Mesendoderm (in vitro differentiated cells): ENCODE measurements around the gene CPSF7.

Experiments used
- DNase-seq: peaks from one replicate; pipeline ENCODE4 v3.0.0; 2013
- H2AK5ac ChIP-seq: 2 replicates; pipeline ENCODE4 v1.6.1; 2013; ENCODE audit warnings: low read length, inconsistent platforms
- H2BK120ac ChIP-seq: 2 replicates; pipeline ENCODE4 v1.6.1; 2013; ENCODE audit warnings: low read depth, mild to moderate bottlenecking, low read length, moderate library complexity, mixed read lengths
- H2BK15ac ChIP-seq: replicated peaks from 2 replicates; pipeline ENCODE4 v1.6.1; 2013; ENCODE audit warnings: low read depth, mild to moderate bottlenecking, moderate library complexity
- H2BK5ac ChIP-seq: 2 replicates; pipeline ENCODE4 v1.6.1; 2013; ENCODE audit warnings: low read length, inconsistent platforms
- H3K18ac ChIP-seq: 2 replicates; pipeline ENCODE4 v1.6.1; 2013; ENCODE audit warnings: mild to moderate bottlenecking, low read length, mixed read lengths
- H3K23ac ChIP-seq: one replicate; pipeline ENCODE4 v1.6.1; 2013; ENCODE audit warnings: low read length
- H3K27ac ChIP-seq: 2 replicates; pipeline ENCODE4 v1.5.1; 2013; ENCODE audit warnings: low read depth, mild to moderate bottlenecking, inconsistent platforms, low read length, moderate library complexity
- H3K27me3 ChIP-seq: 2 replicates; pipeline ENCODE4 v1.6.1; 2013; ENCODE audit warnings: low read length, control low read depth, mild to moderate bottlenecking, inconsistent platforms; ENCODE audit not compliant: insufficient read depth, poor library complexity
- H3K36me3 ChIP-seq: 2 replicates; pipeline ENCODE4 v1.6.1; 2013; ENCODE audit warnings: low read length, inconsistent platforms; ENCODE audit not compliant: control insufficient read depth, insufficient read depth
- H3K4ac ChIP-seq: one replicate; pipeline ENCODE4 v1.6.1; 2013; ENCODE audit warnings: low read depth, mild to moderate bottlenecking, low read length, moderate library complexity
- H3K4me1 ChIP-seq: 2 replicates; pipeline ENCODE4 v1.6.1; 2013; ENCODE audit warnings: low read depth, low read length, inconsistent platforms; ENCODE audit not compliant: control insufficient read depth
- H3K4me2 ChIP-seq: 2 replicates; pipeline ENCODE4 v1.6.1; 2013; ENCODE audit warnings: low read length
- H3K4me3 ChIP-seq: 2 replicates; pipeline ENCODE4 v1.5.1; 2013; ENCODE audit warnings: mild to moderate bottlenecking, low read length
- H3K56ac ChIP-seq: one replicate; pipeline ENCODE4 v1.6.1; 2013; ENCODE audit warnings: low read length
- H3K79me1 ChIP-seq: 2 replicates; pipeline ENCODE4 v1.6.1; 2013; ENCODE audit warnings: low read length, inconsistent platforms
- H3K79me2 ChIP-seq: 2 replicates; pipeline ENCODE4 v1.6.1; 2013; ENCODE audit warnings: mild to moderate bottlenecking, low read length; ENCODE audit not compliant: control insufficient read depth, insufficient read depth
- H3K9ac ChIP-seq: 2 replicates; pipeline ENCODE4 v1.6.1; 2013; ENCODE audit warnings: low read length, inconsistent platforms
- H4K5ac ChIP-seq: one replicate; pipeline ENCODE4 v1.6.1; 2013; ENCODE audit warnings: low read length
- H4K8ac ChIP-seq: one replicate; pipeline ENCODE4 v1.6.1; 2013; ENCODE audit warnings: low read depth, mild to moderate bottlenecking, control low read depth, low read length, moderate library complexity
- WGBS: extraction: QIAGEN DNeasy Blood & Tissue Kit; methylation state at CpG from one replicate; pipeline ENCODE4 v1.1.7; 2013; ENCODE audit warnings: low lambda C conversion rate, missing lambda C conversion rate; ENCODE audit not compliant: insufficient coverage; ENCODE audit errors: extremely low coverage; 5-methylcytosine and 5-hydroxymethylcytosine counted together

Gene CPSF7

DNA sequence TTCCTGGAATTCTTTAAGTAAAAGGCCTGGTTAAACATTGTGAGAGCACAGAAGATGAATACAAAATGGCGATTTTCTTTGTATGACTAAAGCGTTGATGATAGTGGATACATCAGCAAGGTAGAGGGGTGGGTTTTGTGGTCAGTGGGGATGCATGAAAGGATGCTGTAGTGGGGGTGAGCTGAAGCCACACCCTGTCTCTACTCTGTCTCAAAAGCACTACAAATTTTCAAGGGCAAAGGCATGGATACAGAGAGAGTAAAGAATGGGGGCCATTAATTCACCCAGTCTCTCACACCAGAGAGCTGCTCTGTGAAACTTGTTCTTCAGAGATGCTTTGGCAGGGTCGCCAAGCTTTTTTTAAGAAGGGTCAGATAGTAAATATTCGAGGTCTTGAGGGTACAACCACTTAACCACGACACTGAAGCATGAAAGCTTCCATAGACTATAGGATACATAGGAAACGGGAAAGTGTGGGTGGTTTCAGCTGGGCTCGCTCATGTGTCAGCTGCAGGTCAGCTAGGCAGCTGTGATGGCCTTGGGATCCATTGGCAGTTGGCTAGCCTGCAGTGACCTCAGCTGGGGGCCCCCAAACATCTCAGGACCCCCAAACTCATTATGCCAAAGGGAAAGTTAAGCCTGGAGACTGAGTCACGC lies 59.3 kb downstream of the CPSF7 start:
- no peak overlapping the region for H3K9ac ChIP-seq
- no peak overlapping the region for H4K5ac ChIP-seq
- no peak overlapping the region for H4K8ac ChIP-seq
- no peak overlapping the region for H3K56ac ChIP-seq
- H3K4ac ChIP-seq: no peak overlapping the region
- H3K79me1 ChIP-seq: peaks cover 3% of the 10 kb centered on the region
- H3K4me2 ChIP-seq: no peak overlapping the region
- WGBS: no CpG with 5 or more reads among the region's 8 CpGs
- H2BK15ac ChIP-seq: no peak overlapping the region
- H2AK5ac ChIP-seq: no peak overlapping the region
- DNase-seq: no peak
- H3K79me2 ChIP-seq: no peaks in the 10 kb centered on the region
- H3K36me3 ChIP-seq: peaks cover 19% of the 10 kb centered on the region
- H3K18ac ChIP-seq: no peak overlapping the region
- H3K4me3 ChIP-seq: no peak overlapping the region
- H3K27me3 ChIP-seq: no peaks in the 10 kb centered on the region
- no peak overlapping the region for H3K23ac ChIP-seq
- H2BK5ac ChIP-seq: no peak overlapping the region
- no peaks in the 10 kb centered on the region for H3K4me1 ChIP-seq
- H2BK120ac ChIP-seq: no peak overlapping the region
- no peak overlapping the region for H3K27ac ChIP-seq

DNA sequence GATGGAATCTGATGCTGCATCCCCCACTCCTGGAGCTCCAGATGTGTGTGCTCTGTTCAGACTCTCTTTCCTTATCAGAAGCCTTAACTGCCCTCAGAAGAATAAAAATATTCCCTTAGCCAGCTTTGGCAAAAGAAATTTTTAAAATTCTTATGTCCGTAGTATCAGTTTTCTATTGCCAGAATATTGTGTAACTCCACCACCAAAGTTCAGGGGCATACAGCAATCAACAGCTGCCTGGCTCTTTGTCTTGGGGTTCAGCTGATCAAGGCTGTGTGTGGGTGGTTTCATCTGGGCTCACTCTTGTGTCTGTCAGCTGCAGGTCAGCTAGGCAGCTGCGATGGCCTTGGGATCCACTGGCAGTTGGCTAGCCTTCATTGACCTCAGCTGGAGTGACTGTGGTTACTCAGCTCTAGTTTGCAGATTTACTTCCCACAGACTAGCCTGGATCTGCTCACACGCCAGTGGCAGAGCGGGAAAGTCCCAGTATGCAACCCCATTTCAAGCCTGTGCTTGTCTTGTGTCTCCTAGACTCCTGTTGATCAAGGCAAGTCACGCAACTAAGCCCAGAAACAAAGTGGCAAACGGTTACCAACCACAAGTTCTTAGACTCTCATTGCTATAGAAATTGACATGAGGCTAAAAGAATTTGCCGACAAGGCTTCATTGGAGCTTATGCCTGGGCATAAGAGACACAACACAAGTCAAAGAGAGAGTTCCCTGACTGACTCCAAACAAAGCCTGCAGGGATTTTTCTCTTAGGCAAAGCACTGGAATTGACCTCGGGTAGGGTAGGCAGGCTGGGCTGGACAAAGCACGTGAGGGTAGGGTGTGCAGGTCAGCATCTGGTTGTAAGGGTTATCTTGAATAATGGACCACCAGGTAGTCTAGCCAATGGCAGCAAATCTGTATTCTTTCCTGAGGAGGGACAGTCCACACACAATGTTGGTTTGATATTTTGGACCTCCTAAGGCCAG lies 60.1 kb downstream of the CPSF7 start:
- H3K18ac ChIP-seq: no peak overlapping the region
- no peaks in the 10 kb centered on the region for H3K4me1 ChIP-seq
- no peaks in the 10 kb centered on the region for H3K27me3 ChIP-seq
- no peak overlapping the region for H4K8ac ChIP-seq
- H3K27ac ChIP-seq: no peak overlapping the region
- DNase-seq: no peak
- no peak overlapping the region for H2AK5ac ChIP-seq
- no peak overlapping the region for H2BK5ac ChIP-seq
- no peak overlapping the region for H3K4me3 ChIP-seq
- peaks cover 3% of the 10 kb centered on the region for H3K79me1 ChIP-seq
- no peak overlapping the region for H4K5ac ChIP-seq
- H3K9ac ChIP-seq: no peak overlapping the region
- no peak overlapping the region for H3K23ac ChIP-seq
- H3K56ac ChIP-seq: no peak overlapping the region
- no CpG with 5 or more reads among the region's 9 CpGs for WGBS
- H3K4ac ChIP-seq: no peak overlapping the region
- no peak overlapping the region for H3K4me2 ChIP-seq
- H2BK120ac ChIP-seq: no peak overlapping the region
- no peaks in the 10 kb centered on the region for H3K79me2 ChIP-seq
- peaks cover 19% of the 10 kb centered on the region for H3K36me3 ChIP-seq
- H2BK15ac ChIP-seq: no peak overlapping the region

DNA sequence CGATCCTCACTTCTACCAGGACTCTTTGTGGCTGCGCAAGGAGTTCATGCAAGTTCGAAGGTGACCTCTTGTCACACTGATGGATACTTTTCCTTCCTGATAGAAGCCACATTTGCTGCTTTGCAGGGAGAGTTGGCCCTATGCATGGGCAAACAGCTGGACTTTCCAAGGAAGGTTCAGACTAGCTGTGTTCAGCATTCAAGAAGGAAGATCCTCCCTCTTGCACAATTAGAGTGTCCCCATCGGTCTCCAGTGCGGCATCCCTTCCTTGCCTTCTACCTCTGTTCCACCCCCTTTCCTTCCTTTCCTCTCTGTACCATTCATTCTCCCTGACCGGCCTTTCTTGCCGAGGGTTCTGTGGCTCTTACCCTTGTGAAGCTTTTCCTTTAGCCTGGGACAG lies 61.1 kb downstream of the CPSF7 start:
- Histone ChIP-seq H3K4ac (no peak overlapping the region), H3K79me2 (peaks cover 3% of the 10 kb centered on the region), H3K4me1 (no peaks in the 10 kb centered on the region), H2BK5ac (no peak overlapping the region), H2AK5ac (no peak overlapping the region), H3K23ac (no peak overlapping the region), H2BK15ac (no peak overlapping the region), H4K5ac (no peak overlapping the region), H3K9ac (no peak overlapping the region), H3K18ac (no peak overlapping the region), H3K36me3 (peaks cover 23% of the 10 kb centered on the region), H2BK120ac (no peak overlapping the region), H3K27me3 (no peaks in the 10 kb centered on the region), H3K56ac (no peak overlapping the region), H3K4me3 (no peak overlapping the region), H4K8ac (no peak overlapping the region), H3K79me1 (peaks cover 6% of the 10 kb centered on the region), H3K4me2 (no peak overlapping the region), H3K27ac (no peak overlapping the region)
- DNase-seq: no peak
- WGBS: no CpG with 5 or more reads among the region's 7 CpGs

DNA sequence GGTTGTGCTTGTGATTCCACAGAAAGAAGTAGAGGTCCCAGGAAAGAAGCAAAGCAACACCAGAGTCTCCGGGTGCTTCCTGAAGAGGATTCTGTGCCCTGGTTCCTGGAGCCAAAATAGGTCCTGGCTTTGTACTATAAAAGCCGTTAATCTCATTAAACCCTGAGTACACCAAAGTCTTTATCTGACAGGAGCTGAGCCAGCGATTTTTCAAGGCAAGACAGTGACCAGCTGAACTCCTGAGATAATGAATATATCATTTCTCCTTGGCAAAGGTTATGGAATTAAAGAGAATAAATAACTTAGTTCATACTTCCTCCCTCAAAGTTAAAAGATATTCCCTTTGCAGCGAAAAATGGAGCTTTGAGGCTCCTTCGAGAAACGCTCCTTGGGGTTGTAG lies 62.4 kb downstream of the CPSF7 start:
- no peak overlapping the region for H2BK120ac ChIP-seq
- H3K4me3 ChIP-seq: no peak overlapping the region
- H2BK15ac ChIP-seq: no peak overlapping the region
- H4K5ac ChIP-seq: no peak overlapping the region
- no peak overlapping the region for H3K4ac ChIP-seq
- no peak overlapping the region for H3K23ac ChIP-seq
- no peak overlapping the region for H3K56ac ChIP-seq
- peaks cover 23% of the 10 kb centered on the region for H3K36me3 ChIP-seq
- H2AK5ac ChIP-seq: no peak overlapping the region
- no peak overlapping the region for H2BK5ac ChIP-seq
- no peak overlapping the region for H3K4me2 ChIP-seq
- no peak overlapping the region for H3K27ac ChIP-seq
- H3K18ac ChIP-seq: no peak overlapping the region
- WGBS: no CpG with 5 or more reads among the region's 6 CpGs
- no peak overlapping the region for H4K8ac ChIP-seq
- no peaks in the 10 kb centered on the region for H3K4me1 ChIP-seq
- H3K79me2 ChIP-seq: peaks cover 12% of the 10 kb centered on the region
- DNase-seq: no peak
- H3K9ac ChIP-seq: no peak overlapping the region
- H3K27me3 ChIP-seq: no peaks in the 10 kb centered on the region
- peaks cover 6% of the 10 kb centered on the region for H3K79me1 ChIP-seq

DNA sequence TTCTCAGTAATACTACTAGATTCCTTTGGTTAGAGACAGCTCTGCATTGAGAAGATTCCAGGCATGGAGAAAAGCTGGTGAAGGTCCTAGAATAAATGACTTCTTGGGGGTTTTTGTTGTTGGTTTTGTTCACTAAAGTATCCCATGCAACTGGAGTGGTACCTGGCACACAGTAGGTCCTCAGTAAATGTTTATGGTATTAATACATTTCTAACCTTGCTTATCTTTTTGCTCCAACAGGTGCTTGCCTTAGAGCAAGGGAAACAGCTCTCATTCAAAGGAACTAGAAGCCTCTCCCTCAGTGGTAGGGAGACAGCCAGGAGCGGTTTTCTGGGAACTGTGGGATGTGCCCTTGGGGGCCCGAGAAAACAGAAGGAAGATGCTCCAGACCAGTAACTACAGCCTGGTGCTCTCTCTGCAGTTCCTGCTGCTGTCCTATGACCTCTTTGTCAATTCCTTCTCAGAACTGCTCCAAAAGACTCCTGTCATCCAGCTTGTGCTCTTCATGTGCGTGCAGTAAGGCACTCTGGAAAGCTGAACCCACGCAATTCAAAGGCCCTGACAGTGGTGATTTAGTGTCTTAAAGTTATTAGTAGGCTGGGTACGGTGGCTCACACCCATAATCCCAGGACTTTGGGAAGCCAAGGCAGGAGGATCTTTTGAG lies 65.6 kb downstream of the CPSF7 start:
- WGBS: no CpG with 5 or more reads among the region's 5 CpGs
- Histone ChIP-seq H3K27me3 (no peaks in the 10 kb centered on the region), H2BK120ac (no peak overlapping the region), H3K18ac (no peak overlapping the region), H4K8ac (no peak overlapping the region), H3K23ac (no peak overlapping the region), H2BK15ac (no peak overlapping the region), H3K4me2 (no peak overlapping the region), H3K56ac (no peak overlapping the region), H3K4me3 (no peak overlapping the region), H3K4ac (no peak overlapping the region), H3K4me1 (no peaks in the 10 kb centered on the region), H2AK5ac (no peak overlapping the region), H3K36me3 (peaks cover 19% of the 10 kb centered on the region), H2BK5ac (no peak overlapping the region), H3K79me2 (peaks cover 18% of the 10 kb centered on the region), H4K5ac (no peak overlapping the region), H3K79me1 (peaks cover 11% of the 10 kb centered on the region), H3K9ac (no peak overlapping the region), H3K27ac (no peak overlapping the region)
- DNase-seq: no peak
